ENCODE results near the gene ASAP3.

ASAP3 gene

DNA sequence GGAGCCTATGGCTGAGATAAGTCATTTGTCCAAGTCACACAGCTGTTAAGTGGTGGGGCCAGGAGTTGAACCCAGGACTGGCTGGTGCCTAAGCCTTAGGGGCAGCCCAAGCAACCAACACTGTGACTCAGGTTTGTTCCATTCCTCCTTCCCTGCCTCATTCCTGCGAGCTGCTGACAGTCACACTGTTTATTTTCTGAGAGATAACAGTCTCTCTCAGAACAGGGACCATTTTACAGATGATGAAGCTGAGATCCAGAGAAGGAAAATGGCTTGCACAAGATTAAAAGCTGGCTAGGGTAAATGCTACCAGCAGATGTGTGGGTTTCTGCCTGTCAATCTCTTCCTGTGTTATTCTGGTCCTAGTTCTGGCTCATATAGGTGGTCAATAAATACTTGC, 35.1 kb downstream of the ASAP3 start:
- DNase-seq: no peak

DNA sequence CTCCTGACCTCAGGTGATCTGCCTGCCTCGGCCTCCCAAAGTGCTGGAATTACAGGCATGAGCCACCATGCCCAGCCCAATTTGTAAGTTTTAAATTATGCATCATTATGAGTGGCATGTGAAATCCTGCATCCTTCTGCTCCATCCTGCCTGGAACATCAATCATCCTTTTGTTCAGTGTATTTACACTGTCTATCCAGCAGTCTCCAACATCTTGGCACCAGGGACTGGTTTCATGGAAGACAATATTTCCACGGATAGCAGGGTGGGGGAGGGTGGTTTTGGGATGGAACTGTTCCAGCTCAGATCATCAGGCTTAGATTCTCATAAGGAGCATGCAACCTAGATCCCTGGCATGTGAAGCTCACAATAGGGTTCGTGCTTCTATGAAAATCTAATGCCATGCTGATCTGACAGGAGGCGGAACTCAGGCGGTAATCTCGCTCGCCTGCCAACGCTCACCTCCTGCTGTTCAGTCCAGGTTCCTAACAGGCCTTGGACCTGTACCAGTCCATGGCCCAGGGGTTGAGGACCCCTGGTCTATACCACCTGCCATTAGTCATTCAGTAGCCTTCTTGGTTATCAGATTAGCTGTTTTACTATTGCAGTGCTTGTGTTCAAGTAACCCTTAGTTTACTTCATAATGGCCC, 37.2 kb downstream of the ASAP3 start:
- DNase-seq: no peak

DNA sequence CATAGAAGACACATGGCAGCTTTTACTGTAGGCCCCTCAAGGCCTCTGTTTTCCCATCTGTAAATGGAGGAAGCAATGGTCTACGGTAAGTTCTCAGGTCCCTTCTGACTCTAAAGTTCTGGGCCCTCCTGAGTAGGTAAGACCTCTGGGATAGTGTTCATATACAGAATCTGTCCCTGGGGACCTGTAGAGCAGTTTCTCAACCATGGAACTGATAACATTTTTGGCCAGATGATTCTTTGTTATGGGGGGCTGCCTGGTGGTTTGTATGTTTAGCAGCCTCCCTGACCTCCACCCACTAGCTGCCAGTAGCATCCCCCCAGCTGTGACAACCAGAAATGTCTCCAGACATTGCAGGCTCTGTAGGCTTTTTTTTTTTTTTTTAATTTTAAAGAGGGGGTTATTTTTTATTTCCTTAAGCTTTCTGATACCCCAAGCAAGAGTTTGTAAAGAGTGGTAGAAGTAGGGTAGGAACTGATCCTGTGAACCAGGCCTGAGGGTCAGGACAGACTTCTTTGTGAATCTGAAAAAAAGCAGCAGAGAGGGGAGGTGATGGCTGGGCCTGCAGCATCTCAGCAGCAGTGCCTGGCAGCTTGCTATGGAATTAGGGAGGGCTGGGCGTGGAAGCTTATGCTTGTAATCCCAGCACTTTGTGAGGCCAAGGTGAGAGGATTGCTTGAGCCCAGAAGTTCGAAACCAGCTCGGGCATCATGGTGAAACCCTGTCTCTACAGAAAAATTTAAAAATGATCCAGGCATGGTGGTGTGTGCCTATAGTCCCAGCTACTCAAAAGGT, 39.2 kb downstream of the ASAP3 start:
- no peak for DNase-seq

DNA sequence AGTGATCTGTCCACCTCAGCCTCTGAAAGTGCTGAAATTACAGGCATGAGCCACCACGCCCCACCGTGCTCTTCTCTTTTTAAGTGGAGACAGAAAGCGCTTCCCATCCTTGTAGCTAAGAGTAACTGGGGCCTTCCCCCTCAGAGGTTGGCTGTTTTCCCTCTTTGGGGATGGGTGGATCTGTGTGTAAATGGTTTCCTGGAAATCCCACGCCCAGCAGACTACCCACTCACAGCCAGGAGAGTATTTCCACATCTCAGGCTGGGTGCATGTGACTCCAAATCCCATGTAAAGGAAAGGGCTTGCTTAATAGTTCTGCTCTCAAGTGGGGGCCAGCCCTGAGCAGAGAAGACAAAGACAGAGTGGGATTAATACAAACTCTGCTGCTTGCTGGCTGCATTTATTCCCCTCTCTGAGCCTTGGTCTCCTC, 39.9 kb downstream of the ASAP3 start:
- no peak for DNase-seq

DNA sequence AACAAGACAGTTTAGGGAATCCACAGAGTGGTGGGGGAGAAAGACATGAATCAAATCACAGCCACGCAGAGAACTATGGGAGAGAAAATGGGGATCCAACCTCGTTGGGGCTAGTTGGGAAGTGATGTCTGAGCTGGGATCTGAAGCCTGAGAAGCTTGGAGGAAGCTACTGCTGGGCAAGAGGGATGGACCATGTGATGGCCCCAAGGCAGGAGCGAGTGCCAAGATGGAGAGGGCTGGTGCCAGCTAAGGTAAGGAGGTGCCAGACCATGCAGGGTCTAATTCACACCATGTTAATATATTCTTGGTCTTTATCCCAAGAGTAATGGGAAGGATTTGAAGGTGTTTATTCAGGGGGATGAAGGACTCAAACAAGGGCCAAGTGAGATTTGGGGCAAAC, 41.2 kb downstream of the ASAP3 start:
- DNase-seq: no peak

DNA sequence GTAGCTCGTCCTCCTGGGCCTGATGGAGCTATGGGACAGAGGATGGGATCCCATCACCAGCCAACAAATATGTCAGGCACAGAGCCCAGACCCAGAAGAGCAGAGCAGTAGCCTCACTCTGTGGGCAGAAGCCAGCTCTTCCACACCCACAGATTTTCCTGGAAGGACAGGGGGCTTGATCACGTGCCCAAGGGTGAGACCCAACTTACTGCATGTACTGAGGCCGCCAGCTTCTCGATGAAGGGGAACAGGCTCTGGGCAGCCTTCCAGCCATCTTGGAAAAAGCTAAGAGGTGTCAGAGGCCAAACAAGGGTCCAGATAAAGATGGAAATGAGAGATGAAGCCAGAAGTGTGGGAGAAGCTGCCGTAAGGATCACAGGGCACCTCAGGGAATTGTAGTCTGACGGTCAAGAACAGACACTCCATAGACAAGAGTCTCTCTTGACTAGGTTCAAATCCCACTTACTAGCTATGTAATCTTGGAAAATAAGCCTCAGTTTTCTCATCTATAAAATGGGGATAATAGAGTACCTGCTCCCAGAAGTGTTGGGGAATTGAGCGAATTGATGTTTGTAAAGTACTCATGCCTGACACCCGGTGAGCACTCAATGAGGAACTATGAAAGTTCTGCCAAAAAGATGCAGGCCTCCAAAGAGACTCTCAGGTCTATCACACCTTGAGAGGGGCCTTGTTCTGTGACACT, 42.4 kb downstream of the ASAP3 start:
- DNase-seq: no peak

DNA sequence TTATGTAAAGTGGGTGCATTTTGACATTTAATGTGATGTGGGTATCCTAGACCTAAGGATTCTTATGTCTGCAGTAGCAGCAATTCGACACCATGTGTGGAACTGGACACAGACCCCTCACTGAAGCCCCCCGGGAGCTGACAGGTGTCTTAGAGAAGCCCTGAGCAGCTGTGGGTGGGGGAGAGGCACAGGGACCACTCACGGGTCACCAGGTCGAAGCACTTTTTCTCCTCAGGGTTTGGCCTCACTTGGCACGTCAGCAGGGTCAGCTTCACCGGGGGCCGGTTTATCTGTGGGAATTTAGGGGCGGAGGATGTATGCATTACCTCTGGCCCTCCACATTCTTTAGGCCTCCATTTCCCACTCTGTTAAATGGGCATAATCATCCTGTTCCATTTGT, 45.4 kb downstream of the ASAP3 start:
- DNase-seq: no peak

DNA sequence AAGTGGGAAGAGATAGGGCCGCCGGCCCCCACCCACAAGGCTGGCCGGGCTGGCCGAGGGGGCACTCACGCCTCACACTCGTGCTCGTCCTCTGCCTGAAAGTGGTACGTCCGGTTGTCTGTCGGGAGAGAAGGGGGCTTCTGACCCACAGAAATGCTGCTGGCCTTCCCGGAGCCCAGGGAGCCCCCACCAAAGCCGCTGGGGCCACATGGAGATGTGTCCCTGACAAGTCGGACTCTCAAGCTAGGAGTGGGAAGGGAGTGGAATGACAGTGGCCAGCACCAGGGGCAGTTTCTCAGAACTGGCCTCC, 46.7 kb downstream of the ASAP3 start:
- no peak for DNase-seq

DNA sequence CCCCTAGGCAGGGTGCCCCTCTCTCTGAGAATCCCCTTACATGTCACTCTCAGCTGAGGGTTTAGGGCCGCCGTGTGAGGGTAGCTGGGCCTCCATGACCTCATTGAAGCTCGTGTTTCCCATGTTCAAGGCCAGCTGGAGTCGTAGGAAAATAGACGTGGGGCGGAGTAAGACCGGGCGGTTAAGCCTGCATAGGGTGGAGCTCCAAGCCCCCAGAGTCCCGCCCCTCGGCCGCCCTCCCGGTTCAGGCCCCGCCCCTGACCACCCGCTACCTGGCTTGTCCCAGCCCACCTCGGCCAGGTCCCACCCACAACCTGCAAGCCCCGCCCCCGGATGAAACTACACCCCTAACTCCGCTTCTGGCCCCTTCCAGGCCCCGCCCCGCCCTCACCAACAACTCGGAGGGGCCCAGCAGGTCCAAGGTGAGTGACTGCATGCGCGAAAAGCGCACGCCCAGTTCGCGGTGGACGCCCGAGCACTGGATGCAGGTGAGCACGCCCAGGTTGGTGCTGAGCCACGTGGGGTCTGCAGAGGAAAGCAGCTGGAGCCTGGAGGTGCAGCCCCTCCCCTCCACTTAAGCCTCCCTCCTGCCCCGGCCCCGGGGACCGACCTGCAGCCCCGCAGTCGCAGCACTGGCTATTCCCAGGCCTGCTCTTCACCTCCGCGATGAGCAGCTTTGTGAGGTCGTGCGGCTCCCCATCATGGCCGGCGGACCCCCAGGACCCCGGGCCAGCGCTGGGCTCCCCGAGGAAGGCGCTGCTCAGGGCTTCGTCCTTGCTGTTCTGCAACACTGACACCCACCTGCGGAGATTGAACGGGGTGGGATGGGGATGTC, 47.2 kb downstream of the ASAP3 start:
- no peak for DNase-seq

DNA sequence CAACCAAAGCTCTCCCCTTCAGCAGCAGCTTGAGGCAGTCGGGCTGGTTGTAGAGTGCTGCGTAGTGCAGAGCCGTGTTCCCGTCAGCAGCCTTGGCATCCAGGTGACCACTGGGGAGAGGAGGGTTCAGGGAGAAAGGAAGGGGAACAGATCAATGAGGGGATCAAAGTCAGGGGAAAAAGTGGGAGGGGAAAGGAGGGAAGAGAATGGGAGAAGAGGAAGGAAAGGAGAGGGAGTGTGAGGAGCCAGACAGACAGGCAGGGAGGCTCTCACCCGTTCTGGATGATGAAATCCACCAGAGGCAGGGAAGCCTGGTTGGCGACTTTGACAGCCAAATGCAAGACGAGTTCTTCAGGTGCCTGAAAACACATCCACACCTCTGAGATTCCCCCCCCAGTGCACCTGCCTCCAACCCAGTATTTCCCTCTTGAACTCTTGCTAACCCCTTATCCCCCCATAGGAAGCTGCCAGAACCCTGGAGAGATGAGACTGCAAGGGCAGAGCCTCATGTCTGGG, 49.7 kb downstream of the ASAP3 start:
- no peak for DNase-seq

DNA sequence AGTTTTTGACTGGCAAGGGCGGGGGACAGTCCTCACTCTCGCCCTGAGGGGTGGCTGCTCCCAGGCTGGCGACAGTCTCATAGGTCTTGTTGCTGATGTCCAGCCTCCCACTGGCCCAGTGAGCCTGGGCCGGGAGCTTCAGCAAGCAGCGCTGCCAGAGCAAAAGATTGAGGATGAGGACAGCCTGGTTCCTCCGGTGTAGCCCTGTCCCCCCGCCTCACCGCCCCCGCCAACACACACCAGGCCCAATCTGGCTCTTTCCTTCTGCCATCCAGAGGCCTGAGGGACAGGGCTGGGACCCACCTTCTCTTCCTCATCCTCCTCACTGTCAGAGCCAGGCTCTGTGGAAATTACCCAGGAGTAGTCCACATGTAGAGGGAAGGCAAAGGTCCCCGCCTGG, 50.9 kb downstream of the ASAP3 start:
- no peak for DNase-seq

DNA sequence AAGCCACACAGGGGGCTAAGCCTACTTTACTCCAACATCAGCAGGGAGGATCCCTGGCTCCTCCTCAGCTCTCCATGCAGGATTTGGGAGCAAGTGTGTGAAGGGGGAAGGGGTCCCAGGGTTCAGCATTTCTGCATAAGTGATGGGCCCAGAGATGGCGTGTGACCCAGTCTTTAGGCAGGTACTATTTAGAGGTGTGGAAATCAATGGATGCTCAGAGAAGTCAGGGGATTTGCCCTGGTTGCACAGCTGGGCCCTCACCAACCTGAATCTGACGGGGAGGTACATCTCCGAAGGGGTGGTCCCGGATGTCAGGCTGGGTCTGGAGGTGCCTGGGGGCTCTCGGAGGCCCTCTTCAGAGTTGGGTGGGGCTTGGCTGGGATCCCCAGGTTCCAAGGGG, 52.5 kb downstream of the ASAP3 start:
- no peak for DNase-seq

DNA sequence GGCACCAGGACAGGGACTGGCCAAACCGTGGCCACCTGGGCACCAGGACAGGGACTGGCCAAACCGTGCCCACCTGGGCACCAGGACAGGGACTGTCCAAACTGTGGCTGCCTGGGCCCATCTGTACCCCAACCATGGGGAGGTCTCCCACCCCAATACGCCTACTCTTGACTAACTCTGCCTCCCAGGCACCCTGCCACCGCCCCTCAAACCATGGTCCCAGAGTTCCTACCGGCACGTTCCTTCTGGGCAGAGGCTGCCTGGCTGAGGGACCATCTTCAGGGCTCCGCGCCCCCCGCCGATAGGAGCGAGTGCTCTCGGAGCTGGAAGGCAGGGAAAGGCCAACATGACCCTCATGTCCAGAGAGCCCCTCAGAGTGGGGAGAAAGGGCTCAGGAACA, 53.2 kb downstream of the ASAP3 start:
- no peak for DNase-seq

DNA sequence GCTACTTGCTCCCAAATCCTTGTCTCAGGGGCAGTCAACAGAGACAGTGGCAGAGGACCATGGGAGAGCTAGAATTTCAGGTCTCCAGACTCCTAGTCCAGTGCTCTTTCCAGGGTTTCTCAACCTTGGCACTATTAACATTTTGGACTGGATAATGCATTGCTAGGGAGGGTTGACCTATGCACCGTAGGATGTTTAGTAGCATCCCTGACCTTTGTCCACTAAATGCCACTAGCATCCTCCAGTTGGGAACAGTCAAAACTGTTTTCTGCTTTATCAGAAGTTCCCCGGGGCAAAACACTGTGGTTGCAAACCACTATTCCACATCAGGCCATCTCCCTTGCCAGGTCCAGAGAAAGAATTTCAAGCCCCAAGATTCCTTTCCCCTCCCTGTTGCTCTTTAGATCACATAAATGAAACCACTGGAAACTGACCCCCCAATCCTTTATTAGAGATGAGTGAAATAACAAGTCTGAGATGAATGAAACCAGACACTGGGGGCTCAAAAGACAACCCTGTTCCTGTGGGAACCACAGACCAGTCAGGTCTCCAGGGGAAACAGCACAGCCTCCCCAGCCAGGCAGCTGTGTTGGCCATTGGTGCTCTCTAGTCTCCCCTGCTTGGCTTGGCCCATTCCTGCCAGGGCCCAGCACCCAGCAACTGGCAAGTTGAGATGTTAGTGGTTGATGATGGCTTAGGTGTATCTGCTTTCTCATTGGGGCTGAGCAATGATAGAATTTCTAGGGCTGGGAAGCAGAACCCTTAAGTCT, 55.7 kb downstream of the ASAP3 start:
- DNase-seq: no peak

DNA sequence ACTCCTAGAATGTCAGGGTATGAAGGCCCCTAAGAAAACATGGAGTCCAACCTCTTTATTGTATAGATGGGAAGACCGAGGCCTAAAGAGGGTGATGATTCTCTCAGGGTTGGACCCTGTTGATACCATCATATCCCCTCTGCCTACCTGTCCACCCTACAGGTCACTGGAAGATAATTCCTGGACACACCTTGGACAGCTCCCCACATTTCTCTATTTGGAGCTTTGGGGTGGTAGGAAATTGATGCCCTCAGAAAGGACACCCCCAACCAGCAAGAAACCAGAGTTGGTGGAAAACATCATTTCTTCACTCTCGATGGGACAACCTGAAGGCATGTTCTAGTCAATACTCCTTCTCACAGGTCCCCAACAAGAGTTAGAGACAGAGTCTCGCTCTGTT, 56.4 kb downstream of the ASAP3 start:
- DNase-seq: no peak

DNA sequence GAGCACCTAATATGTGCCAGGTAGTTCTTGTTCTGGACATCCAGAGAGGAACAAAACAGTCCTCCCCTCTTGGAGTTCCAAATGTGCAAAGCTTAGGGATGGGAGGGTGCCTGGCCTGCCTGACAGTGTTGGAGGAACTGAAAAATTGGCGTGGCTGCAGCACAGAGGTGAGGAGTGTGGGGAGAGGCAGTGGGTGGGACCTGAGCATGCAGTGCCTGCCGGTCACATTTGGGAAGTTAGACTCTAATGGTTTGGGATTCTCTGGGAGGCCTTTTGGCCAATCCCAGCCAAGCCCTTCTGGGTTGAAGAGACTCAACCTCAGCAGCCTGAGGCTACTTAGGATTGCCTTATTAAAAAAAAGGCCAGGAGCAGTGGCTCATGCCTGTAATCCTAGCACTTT, 57.2 kb downstream of the ASAP3 start:
- DNase-seq: no peak

DNA sequence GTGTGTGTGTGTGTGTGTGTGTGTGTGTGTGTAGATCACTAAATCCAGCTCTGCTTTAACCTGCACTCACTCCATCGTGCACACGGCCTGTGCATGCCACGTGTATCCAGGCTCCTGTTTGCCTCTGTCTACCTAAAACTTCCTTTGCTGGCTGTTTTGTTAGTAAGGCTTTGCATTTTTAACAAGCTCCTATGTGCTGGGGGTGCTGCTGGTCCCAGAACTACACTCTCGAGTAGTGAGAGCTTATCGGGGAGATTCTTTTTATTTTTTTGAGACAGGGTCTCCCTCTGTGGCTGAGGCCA, 58.8 kb downstream of the ASAP3 start:
- no peak for DNase-seq

DNA sequence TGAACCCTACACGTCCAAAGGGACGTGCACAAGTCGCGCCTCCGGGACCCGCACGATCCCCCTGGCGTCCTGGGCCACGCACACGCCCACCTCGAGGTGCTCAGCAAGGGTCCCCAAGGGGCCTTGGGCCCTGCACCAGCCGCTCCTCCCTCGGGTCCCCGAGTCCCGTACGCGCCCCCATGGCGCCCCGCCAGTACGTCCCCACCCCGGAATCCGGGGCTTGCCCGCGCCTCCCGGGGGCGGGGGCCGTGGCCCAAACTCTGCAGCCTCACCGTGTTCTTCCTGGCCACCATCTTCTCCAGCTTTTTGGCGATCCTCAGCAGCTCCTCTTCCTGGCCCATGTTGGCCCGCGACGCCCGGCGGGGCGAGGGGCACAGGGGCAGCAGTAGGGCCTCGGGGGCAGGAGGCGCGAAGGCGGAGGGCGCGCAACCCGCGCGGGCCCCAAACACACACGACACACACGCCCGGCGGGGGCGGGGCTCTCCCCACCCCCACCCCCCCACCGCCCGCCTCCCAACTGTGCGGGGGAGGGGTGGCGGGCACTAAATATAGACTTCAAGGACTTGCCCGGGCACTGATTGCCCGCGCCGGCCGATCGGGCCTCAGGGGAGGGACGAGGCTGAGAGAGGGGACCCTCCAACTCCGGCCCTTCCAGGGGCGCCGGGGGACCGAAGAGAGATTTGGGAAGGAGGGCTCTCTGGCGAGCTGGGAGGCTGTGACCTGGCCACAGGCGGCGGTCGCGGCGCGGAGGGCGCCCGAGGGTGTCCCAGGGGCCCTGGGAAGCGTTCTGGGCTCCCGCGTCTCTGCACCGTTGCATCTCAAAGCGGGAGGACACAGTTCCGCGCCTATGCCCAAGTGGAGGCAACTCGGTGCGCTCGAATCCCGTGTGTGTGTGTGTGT, 59.4 kb downstream of the ASAP3 start, which contains the start of gene TCEA3:
Gene TCEA3 (minus strand): TSS at position 456 of the 900 bp plus-strand sequence. CDS start 115 bp downstream, at position 341.
- DNase-seq: peak; percentile 30

DNA sequence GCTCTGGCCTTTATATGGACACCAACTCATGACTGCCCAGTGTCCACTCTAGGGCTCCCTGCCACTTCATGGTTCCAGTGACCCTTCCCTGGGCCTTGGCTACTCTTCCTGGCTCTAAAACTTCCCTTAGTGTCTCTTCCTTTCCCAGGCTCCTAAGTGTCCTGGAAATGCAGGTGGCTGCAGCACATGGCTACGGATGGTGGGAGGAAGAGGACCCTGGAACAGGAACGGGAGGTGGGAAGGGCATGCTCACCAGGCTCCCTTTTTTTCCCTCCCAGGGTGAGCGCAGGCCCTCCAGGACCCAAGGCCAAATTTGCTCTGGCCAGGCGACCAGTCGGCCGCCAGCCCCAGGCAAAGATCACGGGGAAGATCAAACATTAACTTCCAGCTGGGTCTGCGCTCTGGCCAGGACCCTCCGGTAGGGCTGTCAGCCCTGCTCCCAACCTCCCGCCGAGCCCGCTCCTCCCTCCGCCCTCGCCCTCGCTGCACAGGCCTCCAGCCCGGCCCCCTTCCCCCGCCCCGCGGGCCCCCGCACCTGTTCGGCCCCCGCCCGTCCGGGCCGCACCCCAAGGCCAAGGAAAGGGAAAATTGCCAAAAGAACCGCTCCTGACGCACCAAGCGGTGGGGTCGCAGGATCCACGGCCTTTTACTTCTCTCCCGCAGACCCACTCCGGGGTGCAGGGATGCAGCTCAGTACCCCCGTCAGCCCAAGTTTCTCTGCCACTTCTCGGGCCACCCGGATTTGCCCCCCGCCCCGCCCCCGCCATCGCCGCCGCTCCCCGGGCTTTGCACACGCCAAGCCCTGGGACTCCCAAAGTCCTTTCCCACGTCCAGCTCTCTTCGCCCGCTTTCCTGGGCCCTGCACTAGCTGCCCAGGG, 60.3 kb downstream of the ASAP3 start:
- no peak for DNase-seq

DNA sequence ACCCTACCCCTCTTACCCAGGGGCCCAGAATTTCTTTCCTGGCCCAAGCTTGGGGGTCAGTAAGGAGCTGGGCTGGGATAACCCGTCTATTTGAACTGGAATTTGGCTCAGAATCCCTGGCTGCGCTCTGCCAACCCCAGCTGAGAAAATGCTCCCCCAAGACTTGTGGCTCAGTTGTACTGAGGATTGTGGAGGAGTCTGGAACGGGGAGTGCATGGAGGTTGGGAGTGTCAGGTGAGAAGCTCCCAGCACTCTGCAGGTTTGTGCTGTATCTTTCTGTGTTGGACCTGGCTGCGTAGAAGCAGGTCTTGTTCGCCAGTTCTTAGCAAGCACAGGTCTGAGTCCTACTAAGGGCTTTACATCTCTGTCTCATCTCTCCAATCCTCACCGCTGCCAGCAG, 61.0 kb downstream of the ASAP3 start:
- DNase-seq: no peak
